IPS-20b (cell line): ENCODE results near the gene CAB39.

Experiments used
- H3K27ac ChIP-seq: one replicate; pipeline ENCODE4 v1.5.1; 2013; ENCODE audit warnings: low read length
- H3K27me3 ChIP-seq: 2 replicates; pipeline ENCODE4 v1.6.1; 2013; ENCODE audit warnings: mild to moderate bottlenecking, low read length, inconsistent platforms; ENCODE audit not compliant: insufficient read depth
- H3K36me3 ChIP-seq: 2 replicates; pipeline ENCODE4 v1.6.1; 2013; ENCODE audit warnings: low read depth, mild to moderate bottlenecking, inconsistent platforms, low read length, moderate library complexity; ENCODE audit not compliant: insufficient read depth
- H3K4me1 ChIP-seq: 2 replicates; pipeline ENCODE4 v1.6.1; 2013; ENCODE audit warnings: mild to moderate bottlenecking, control low read depth, inconsistent platforms, low read length, moderate library complexity; ENCODE audit not compliant: insufficient read depth
- H3K4me3 ChIP-seq: 2 replicates; pipeline ENCODE4 v1.5.1; 2013; ENCODE audit warnings: mild to moderate bottlenecking, low read length, inconsistent platforms
- H3K9ac ChIP-seq: 2 replicates; pipeline ENCODE4 v1.6.1; 2013; ENCODE audit warnings: low read depth, mild to moderate bottlenecking, inconsistent platforms, low read length, moderate library complexity
- H3K9me3 ChIP-seq: 2 replicates; pipeline ENCODE4 v1.6.1; 2013; ENCODE audit warnings: mild to moderate bottlenecking, low read depth, low read length, inconsistent platforms; ENCODE audit not compliant: insufficient read depth

Gene CAB39

DNA sequence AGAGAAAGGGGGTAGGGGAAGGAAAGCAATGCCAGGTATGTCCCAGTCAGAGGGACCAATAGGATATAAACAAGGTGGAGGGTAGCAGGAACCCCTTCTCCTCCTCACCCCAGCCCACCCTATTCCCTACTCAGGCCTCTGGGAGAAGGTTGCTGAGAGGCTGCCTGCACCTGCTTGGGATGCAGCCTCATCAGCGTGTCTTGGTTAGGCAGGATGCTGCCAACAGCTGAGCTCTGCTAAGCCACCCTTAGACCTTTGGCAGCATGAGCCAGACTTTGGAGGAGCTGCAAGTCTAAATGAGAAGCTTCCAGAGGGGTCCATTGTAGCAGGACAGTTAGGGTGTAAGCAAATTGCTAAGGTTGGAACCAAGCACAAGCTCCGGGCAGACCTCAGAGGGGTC lies 38.2 kb upstream of the CAB39 start:
- Histone ChIP-seq H3K27ac (no peak overlapping the region), H3K4me3 (no peak overlapping the region), H3K9ac (no peak overlapping the region), H3K27me3 (no peaks in the 10 kb centered on the region), H3K9me3 (0 out of 2 replicates have a peak, but pooled peaks cover 5% of the 10 kb centered on the region), H3K36me3 (no peaks in the 10 kb centered on the region), H3K4me1 (no peaks in the 10 kb centered on the region)

DNA sequence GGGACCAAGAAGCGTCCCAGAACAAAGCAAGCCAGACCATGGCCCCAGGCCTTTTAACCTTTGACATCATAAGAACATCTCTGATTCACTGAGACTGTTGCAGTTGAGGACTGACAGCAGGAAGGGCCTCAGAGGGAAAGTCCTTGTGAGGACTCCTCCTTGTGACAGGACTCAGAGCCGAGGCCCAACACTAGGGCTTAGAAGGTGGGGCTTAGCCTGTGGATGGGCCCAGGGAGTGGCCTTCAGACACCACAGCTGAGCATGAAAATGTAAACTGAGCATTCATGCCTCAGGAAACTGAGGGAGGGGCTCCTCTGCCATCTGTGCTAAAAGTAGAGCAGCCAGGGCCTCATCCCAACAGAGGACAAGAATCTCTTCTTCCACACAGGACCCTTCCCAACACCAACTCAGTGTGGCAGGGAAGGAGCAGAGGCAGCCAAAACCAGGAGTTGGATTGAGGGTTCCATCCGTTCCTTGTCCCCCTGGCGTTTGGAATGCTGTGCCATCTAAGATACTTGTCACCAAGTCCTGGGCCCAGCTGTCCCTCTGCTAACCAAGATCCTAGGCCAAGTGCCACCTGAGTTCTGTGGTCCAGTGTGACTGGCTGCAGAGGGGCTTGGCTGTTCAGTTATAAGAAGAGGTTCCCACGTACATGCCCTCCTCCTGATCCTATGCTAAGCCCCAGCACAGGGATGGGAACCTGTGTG lies 37.5 kb upstream of the CAB39 start:
- Histone ChIP-seq H3K9ac (no peak overlapping the region), H3K4me1 (no peaks in the 10 kb centered on the region), H3K9me3 (0 out of 2 replicates have a peak, but pooled peaks cover 5% of the 10 kb centered on the region), H3K4me3 (no peak overlapping the region), H3K27ac (no peak overlapping the region), H3K27me3 (no peaks in the 10 kb centered on the region), H3K36me3 (no peaks in the 10 kb centered on the region)

DNA sequence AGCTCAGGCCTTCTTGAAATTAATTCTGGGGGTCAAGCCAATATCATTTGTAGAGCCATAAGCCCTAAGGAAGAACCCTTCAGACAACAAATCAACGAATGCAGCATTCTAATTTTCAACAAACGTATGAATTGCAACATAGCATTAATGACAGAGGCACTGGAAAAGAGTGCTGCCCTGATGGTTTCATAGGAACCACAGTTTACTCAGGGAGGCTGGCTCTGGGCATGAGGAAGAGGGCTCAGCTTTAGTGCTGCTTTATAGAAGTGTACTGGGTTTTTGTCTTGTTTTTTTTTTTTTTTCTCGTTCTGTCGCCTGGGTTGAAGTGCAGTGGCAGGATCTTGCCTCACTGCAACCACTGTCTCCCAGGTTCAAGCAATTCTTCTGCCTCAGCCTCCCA lies 36.1 kb upstream of the CAB39 start:
- Histone ChIP-seq H3K4me3 (no peak overlapping the region), H3K27ac (no peak overlapping the region), H3K27me3 (no peaks in the 10 kb centered on the region), H3K9me3 (0 out of 2 replicates have a peak, but pooled peaks cover 5% of the 10 kb centered on the region), H3K4me1 (no peaks in the 10 kb centered on the region), H3K36me3 (no peaks in the 10 kb centered on the region), H3K9ac (no peak overlapping the region)

DNA sequence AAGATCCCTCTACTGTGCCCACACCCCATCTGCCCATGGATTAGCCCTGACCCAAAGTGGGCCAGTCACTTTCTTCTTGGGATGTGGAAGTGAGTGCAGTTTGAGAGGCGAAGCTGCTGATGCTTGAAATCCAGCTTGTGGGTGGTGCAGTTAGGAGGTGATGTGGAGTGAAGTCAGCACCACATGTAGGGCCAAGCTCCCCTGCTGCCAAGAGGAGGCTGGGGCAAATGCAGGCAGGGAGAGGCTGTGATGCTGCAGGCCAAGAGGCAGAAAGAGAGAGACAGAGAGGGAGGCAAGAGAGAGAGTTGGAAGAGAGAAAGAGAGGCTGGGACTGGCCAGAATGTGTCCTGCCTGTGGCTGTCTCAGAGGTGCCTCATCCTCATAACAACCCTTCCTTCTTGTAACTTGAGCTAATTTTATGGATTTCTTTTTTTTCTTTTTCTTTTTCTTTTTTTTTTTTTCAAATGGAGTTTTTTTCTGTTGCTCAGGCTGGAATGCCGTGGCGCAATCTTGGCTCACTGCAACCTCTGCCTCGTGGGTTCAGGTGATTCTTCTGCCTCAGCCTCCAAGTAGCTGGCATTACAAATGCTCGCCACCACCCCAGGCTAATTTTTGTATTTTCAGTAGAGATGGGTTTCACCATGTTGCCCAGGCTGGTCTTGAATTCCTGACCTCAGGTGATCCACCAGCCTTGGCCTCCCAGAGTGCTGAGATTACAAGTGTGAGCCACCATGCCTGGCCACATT lies 35.3 kb upstream of the CAB39 start:
- no peak overlapping the region for H3K9ac ChIP-seq
- H3K4me3 ChIP-seq = no peak overlapping the region
- H3K27me3 ChIP-seq = no peaks in the 10 kb centered on the region
- H3K27ac ChIP-seq = no peak overlapping the region
- H3K36me3 ChIP-seq = no peaks in the 10 kb centered on the region
- H3K4me1 ChIP-seq = no peaks in the 10 kb centered on the region
- 0 out of 2 replicates have a peak, but pooled peaks cover 5% of the 10 kb centered on the region for H3K9me3 ChIP-seq

DNA sequence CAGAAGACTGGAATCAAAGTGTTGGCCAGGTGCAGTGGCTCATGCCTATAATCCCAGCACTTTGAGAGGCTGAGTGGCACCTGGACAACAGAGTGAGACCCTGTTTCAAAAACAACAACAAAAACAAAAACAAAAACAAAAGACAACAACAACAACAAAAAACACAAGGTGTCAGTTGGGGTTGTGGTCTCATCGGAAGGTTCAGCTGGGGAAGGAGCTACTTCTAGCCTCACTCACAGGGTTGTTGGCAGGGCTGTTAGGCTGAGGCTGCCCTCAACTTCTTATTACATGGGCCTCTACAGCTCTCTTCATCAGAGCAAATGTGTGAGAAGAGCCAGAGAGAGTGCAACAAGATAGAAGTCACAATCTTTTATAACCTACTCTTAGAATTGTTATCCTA lies 34.6 kb upstream of the CAB39 start:
- H3K36me3 ChIP-seq = no peaks in the 10 kb centered on the region
- H3K9ac ChIP-seq = no peak overlapping the region
- H3K4me3 ChIP-seq = no peak overlapping the region

DNA sequence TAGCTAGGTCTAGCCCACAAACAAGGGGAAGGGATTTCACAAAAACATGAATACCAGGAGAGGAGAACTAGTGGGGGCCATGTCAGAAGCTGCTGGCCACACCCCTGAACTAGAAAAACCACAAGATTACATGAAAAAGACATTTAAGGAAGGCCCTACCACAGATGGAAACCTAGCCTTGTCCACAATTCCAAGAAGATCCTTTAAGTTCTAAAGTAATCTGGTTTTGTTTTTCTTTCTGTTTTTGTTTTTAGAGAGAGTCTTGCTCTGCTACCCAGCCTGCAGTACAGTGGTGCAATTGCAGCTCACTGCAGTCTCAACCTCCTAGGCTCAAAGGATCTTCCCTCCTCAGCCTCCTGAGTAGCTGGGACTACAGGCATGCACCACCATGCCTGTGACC lies 34.2 kb upstream of the CAB39 start:
- Histone ChIP-seq H3K36me3 (no peaks in the 10 kb centered on the region), H3K9me3 (0 out of 2 replicates have a peak, but pooled peaks cover 5% of the 10 kb centered on the region), H3K27me3 (no peaks in the 10 kb centered on the region), H3K4me3 (no peak overlapping the region), H3K27ac (no peak overlapping the region), H3K9ac (no peak overlapping the region), H3K4me1 (no peaks in the 10 kb centered on the region)

More for the DNA sequence above, 34.6 kb upstream of the CAB39 start:
- Histone ChIP-seq H3K27me3 (no peaks in the 10 kb centered on the region), H3K9me3 (0 out of 2 replicates have a peak, but pooled peaks cover 5% of the 10 kb centered on the region), H3K27ac (no peak overlapping the region), H3K4me1 (no peaks in the 10 kb centered on the region)

DNA sequence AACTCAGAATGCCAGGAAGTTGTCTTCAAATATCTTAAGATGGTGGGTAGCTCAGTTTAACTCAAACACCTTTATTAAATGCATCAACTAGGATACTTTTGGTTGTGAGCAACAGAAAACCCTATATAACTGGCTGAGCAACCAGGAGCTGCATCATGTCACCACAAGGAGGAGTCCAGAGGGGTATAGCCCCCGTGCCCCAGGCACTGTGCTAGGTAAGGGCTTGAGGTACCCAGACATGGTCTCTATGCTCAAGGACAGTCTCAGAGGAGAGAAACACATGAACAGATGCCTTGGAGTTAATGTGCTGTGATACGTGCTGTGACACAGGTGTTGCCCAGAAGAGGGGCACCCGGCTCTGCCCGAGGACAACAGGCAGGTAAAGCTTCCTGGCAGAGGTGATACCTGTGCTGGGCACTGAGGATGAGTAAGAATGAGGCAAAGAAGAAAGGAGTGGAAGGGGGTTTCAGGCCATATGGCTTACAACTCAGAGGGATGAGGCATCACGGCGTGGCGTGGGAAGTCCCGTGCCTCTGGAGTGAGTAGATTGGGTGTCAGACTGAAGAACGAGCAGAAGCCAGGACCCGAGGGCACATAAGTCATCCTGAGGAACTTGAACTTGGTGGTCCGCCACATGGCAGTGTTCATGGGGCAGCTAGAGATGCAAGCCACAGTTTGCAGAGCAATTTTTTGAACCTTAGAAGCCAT lies 32.0 kb upstream of the CAB39 start:
- H3K27ac ChIP-seq = no peak overlapping the region
- H3K36me3 ChIP-seq = no peaks in the 10 kb centered on the region
- 0 out of 2 replicates have a peak, but pooled peaks cover 5% of the 10 kb centered on the region for H3K9me3 ChIP-seq
- no peak overlapping the region for H3K4me3 ChIP-seq
- H3K4me1 ChIP-seq = no peaks in the 10 kb centered on the region
- no peaks in the 10 kb centered on the region for H3K27me3 ChIP-seq
- H3K9ac ChIP-seq = no peak overlapping the region

DNA sequence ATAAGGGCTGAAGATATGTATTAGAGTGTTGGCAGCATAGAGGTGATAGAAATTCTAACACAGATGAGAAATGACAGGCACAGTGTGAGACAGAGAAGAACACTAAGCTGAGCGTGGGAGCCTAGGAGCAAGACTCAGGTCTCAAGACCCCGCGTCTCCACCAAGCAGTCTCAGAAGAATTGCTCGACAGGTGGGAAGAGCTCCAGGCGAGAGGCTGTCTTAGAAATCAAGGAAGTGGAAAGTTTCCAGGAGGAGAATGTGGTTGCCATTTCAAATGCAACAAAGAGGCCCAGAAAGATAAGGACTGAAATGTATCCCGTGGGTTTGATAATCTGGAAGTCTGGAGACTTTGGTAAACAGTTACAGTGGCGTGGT lies 31.5 kb upstream of the CAB39 start:
- Histone ChIP-seq H3K9me3 (0 out of 2 replicates have a peak, but pooled peaks cover 5% of the 10 kb centered on the region), H3K27me3 (no peaks in the 10 kb centered on the region), H3K4me3 (no peak overlapping the region), H3K27ac (no peak overlapping the region), H3K36me3 (no peaks in the 10 kb centered on the region), H3K4me1 (no peaks in the 10 kb centered on the region), H3K9ac (no peak overlapping the region)

DNA sequence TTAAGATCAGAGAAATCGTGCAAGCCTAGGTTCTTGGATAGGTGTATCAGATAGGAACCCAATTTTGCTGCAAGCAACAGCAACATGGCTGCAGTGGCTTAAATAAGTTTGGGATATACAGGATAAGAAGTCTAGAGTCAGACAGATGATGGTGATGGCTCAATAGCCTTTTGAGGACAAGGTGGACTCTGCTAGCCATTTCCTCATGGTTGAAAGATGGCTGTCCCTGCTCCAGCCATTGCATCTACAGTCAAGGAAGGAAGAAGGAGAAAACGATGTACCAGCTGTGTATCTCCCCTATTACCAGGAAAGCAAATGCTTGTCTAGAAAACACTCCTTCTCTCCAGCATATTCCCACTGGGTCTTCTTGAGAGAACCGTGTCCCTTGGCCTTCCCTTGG lies 30.1 kb upstream of the CAB39 start:
- Histone ChIP-seq H3K4me3 (no peak overlapping the region), H3K4me1 (no peaks in the 10 kb centered on the region), H3K27me3 (no peaks in the 10 kb centered on the region), H3K36me3 (no peaks in the 10 kb centered on the region), H3K9ac (no peak overlapping the region), H3K9me3 (0 out of 2 replicates have a peak, but pooled peaks cover 5% of the 10 kb centered on the region), H3K27ac (no peak overlapping the region)

DNA sequence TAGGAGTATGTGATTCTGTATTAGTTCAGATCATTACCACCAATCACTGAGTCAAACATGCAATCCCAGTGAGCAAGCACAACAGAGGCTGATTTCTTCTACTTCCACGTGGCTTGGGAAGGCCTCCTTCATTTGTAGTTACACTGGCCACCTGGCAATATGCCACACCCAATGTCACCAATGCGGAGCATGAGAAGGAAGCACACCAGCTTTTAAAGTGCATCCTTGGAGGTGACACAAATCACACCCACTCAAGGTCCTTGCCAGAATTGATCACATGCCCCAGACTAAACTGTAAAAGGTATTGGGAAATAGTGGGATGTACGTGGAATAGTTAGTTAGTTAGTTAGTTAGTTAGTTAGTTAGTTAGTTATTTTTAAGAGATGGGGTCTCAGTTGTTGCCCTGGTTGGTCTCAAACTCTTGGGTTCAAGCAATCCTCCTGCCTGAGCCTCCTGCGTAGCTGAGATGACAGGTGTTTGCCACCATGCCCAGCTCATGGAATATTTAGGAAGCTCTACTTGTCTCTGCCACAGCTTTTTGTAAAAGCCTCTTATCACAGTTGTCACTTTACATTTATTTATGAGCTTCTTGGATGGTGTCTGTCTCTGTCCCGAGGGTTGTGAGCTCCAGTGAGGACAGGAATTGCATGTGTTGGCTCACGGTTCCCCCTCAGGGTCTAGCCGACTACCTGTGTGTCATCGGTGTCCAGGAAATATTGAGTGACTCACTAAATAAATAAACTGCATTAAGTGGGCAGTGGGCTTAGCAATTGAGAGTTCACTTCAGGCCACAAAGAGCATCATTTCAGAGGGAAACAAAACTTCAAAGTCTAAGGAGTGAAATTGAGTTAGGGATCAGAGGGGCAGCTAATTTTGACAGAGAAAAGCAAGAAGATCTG lies 28.1 kb upstream of the CAB39 start:
- Histone ChIP-seq H3K9me3 (no peaks in the 10 kb centered on the region), H3K27ac (no peak overlapping the region), H3K9ac (no peak overlapping the region), H3K36me3 (no peaks in the 10 kb centered on the region), H3K4me3 (no peak overlapping the region), H3K4me1 (no peaks in the 10 kb centered on the region), H3K27me3 (no peaks in the 10 kb centered on the region)

DNA sequence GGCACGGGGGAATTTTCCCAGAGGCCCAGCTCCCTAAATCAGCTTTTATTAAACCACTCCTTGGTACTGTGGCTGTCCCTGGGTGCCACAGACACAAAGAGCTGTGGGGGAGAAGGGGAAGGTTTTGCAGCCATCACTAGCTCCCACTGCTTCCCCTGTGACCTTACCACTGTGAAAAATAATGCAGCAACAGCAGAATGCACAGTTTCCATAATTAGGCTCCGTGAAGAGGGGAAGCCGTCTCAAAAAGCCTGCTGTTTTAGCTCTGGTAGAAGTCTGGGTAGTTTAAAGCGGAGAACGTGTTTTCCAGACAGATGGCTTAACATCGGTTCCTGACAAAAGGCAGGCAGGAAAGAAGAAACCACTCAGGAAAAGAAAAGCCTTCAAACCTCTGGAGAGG lies 27.5 kb upstream of the CAB39 start:
- no peaks in the 10 kb centered on the region for H3K27me3 ChIP-seq
- H3K4me3 ChIP-seq = no peak overlapping the region
- H3K9me3 ChIP-seq = no peaks in the 10 kb centered on the region
- no peaks in the 10 kb centered on the region for H3K4me1 ChIP-seq
- no peak overlapping the region for H3K27ac ChIP-seq
- H3K9ac ChIP-seq = no peak overlapping the region
- no peaks in the 10 kb centered on the region for H3K36me3 ChIP-seq
